Measurements from ENCODE around the gene MYO5C. TPM values are rescaled to one million over a fixed set of nuclear protein-coding genes. Genes with fewer than 3 reads are reported as not detected.

MYO5C gene
- total RNA-seq, 2 donors from 2014 or later: 19.1 to 26.7 TPM

- Histone ChIP-seq H3K9me3 (ENCODE audit: control insufficient read depth, low read length) (no peaks in the 10 kb centered on the region), H3K36me3 (ENCODE audit: control insufficient read depth, insufficient read depth, low read length) (peaks cover 3% of the 10 kb centered on the region), H3K4me3 (ENCODE audit: low read length) (no peak overlapping the region), H3K27ac (ENCODE audit: low read depth, low read length) (no peak overlapping the region), H3K4me1 (ENCODE audit: control insufficient read depth, insufficient read depth, low read length) (no peaks in the 10 kb centered on the region), H3K27me3 (ENCODE audit: control insufficient read depth, insufficient read depth, low read length, poor library complexity, severe bottlenecking) (no peaks in the 10 kb centered on the region), H3K9ac (ENCODE audit: extremely low read depth, low read length, poor library complexity, severe bottlenecking) (no peak overlapping the region)
- TF ChIP-seq CTCF (conservative IDR thresholded peaks at IDR 0.05): no peak
- Mint-ChIP-seq H3K27me3 (ENCODE audit: insufficient read depth) (no peaks in the 10 kb centered on the region), H3K27ac (no peak overlapping the region), H3K36me3 (ENCODE audit: low read depth) (peaks cover 54% of the 10 kb centered on the region), H3K9me3 (no peaks in the 10 kb centered on the region), H3K4me1 (no peaks in the 10 kb centered on the region), H3K4me3 (no peak overlapping the region)
- WGBS, 2 experiments (ENCODE audit: insufficient coverage in 1 of 2, insufficient read length in 1 of 2): 98 to 100% methylated on average over 2 to 5 of the region's 6 CpGs
- no peak for DNase-seq
Measured at GRCh38 chr15:52220251-52220650, 75.4 kb downstream of the MYO5C start.

- no peak overlapping the region for H3K4me3 Mint-ChIP-seq
- H3K9ac ChIP-seq (ENCODE audit: extremely low read depth, low read length, poor library complexity, severe bottlenecking): no peak overlapping the region
- no peak for DNase-seq
- H3K27ac Mint-ChIP-seq: no peak overlapping the region
- no peaks in the 10 kb centered on the region for H3K36me3 ChIP-seq (ENCODE audit: control insufficient read depth, insufficient read depth, low read length)
- H3K27me3 ChIP-seq (ENCODE audit: control insufficient read depth, insufficient read depth, low read length, poor library complexity, severe bottlenecking): no peaks in the 10 kb centered on the region
- H3K4me1 ChIP-seq (ENCODE audit: control insufficient read depth, insufficient read depth, low read length): no peaks in the 10 kb centered on the region
- no peaks in the 10 kb centered on the region for H3K27me3 Mint-ChIP-seq (ENCODE audit: insufficient read depth)
- WGBS, 2 experiments (ENCODE audit: insufficient coverage in 1 of 2, insufficient read length in 1 of 2): 85 to 100% methylated on average over 2 to 4 of the region's 4 CpGs
- no peak overlapping the region for H3K27ac ChIP-seq (ENCODE audit: low read depth, low read length)
- peaks cover 51% of the 10 kb centered on the region for H3K36me3 Mint-ChIP-seq (ENCODE audit: low read depth)
- H3K4me1 Mint-ChIP-seq: no peaks in the 10 kb centered on the region
- no peak for TF ChIP-seq CTCF (conservative IDR thresholded peaks at IDR 0.05)
- H3K4me3 ChIP-seq (ENCODE audit: low read length): no peak overlapping the region
- no peaks in the 10 kb centered on the region for H3K9me3 Mint-ChIP-seq
- H3K9me3 ChIP-seq (ENCODE audit: control insufficient read depth, low read length): no peaks in the 10 kb centered on the region
Measured at GRCh38 chr15:52218816-52219215, 76.8 kb downstream of the MYO5C start.

- Histone ChIP-seq H3K9me3 (ENCODE audit: control insufficient read depth, low read length) (no peaks in the 10 kb centered on the region), H3K4me3 (ENCODE audit: low read length) (no peak overlapping the region), H3K36me3 (ENCODE audit: control insufficient read depth, insufficient read depth, low read length) (no peaks in the 10 kb centered on the region), H3K27me3 (ENCODE audit: control insufficient read depth, insufficient read depth, low read length, poor library complexity, severe bottlenecking) (no peaks in the 10 kb centered on the region), H3K4me1 (ENCODE audit: control insufficient read depth, insufficient read depth, low read length) (no peaks in the 10 kb centered on the region), H3K27ac (ENCODE audit: low read depth, low read length) (no peak overlapping the region), H3K9ac (ENCODE audit: extremely low read depth, low read length, poor library complexity, severe bottlenecking) (no peak overlapping the region)
- no peak overlapping the region for H3K27ac Mint-ChIP-seq
- 97 to 100% methylated on average over 1 to 3 of the region's 3 CpGs for WGBS, 2 experiments (ENCODE audit: insufficient coverage in 1 of 2, insufficient read length in 1 of 2)
- no peak overlapping the region for H3K4me3 Mint-ChIP-seq
- H3K27me3 Mint-ChIP-seq (ENCODE audit: insufficient read depth): no peaks in the 10 kb centered on the region
- no peaks in the 10 kb centered on the region for H3K4me1 Mint-ChIP-seq
- DNase-seq: no peak
- no peaks in the 10 kb centered on the region for H3K9me3 Mint-ChIP-seq
- no peak for TF ChIP-seq CTCF (conservative IDR thresholded peaks at IDR 0.05)
- peaks cover 51% of the 10 kb centered on the region for H3K36me3 Mint-ChIP-seq (ENCODE audit: low read depth)
Measured at GRCh38 chr15:52218371-52218770, 77.2 kb downstream of the MYO5C start.

All from endodermal cell (in vitro differentiated cells).